HL-60/S4 treated with phorbol 12-myristate 13-acetate at 8.2 ng/mL for 4 days and 3 days (cell line): ENCODE measurements around the gene AFAP1.

Experiments used
- in situ Hi-C: fragments of 300-500 bp; cut with MboI; formaldehyde crosslinking; loops from 2 replicates; pipeline ENCODE4 v1.15.0; 2022; ENCODE audit warnings: low sequenced_read_pairs

Gene AFAP1

GRCh38 chr4:7826176-7826908 is 113.3 kb downstream of the AFAP1 start:
- in situ Hi-C loops: no loop called here

DNA sequence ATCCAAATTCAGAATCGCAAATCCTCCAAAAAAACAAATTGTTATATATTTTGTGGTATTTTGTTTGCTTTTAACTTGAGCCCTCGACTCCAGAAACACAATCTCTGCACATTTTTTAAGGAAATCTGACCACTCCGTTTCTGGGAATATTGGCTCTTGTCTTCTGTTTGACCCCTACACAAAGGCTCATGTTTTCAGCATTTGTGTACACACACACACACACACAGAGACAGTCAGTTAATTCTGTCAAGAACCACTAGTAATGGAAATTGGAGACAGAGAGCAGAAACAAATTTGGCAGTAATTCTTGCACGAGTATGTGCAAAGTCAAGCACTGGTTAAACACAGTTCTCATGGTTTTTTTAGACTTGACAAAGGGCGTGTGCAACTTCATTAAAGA is 115.4 kb downstream of the AFAP1 start:
- in situ Hi-C loops: no loop called here

DNA sequence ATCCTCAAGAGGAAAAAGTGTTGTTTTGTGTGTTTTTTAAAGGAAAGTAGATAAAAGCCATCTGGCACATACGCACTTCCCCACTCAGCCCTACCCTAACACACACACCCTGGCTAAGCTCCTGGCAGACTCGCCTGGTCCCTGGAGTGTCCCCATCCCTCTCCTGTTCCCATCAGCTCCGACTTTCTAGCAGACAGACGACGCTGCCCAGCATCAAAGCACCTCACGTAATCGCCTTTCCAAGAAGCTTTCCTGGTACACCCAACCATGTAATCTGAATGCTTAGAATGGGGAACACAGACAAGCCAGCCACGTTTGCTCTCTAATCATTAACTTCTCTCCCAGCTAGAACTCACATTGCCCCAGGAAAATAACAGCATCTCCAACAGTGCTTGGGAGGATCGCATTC is 116.2 kb downstream of the AFAP1 start:
- in situ Hi-C loops: no loop called here

- in situ Hi-C loops: no loop called here
Observed at GRCh38 chr4:7822877-7823276, 116.8 kb downstream of the AFAP1 start.

DNA sequence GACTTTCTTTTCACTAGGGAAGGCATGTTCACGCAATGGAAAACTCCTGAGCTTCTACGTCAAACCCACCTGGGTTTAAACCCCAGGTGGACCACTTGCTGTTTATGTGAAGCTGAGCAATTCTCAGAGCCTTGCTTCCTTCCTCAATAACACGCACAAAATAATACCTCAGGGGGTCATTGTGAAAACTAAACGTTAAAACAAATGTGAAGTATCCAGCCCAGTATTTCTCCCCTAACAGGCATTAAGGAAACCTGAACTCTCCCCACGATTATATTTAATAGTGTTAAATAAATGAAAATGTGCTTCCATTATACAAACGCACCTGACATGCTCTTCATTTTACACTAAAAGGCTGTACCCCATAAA is 117.5 kb downstream of the AFAP1 start:
- in situ Hi-C loops: no loop called here

GRCh38 chr4:7821245-7822136 is 118.2 kb downstream of the AFAP1 start:
- in situ Hi-C loops: no loop called here

DNA sequence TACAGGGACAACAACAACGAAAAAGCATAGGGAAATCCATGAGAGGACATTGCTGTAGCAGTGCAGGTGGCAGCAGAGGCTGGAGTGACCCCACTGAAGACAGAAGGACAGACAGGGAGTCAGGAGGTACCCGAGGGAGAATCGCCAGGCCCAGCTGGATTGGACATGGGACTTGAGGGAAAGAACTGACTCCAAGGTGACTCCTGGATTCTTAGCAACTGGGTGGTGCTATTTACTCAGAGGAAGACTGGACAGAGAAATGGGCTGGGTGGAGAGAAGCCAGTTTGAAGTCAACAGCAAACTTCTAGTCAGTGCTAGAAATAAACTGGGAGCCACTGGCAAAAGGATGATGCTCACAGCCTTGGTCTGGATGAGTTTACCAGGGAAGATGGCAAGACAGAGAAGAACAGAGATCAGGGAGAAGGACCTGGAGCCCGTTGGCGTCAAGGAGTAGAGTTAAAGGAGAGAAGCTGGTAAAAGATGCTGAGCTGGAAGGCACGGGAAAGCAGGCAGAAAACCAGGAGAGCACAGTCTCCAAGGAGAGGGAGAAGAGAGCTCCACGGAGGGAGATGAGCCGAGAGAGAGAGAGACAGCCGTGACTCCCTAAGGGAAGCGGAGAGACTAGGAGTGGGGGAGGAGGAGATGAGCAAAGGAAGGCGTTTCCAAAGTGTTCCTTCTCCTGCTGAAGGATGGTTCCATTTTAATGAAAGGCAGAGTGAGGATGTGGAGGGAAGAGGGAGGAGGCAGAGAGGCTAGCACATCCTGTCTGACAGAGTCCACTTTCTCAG is 119.4 kb downstream of the AFAP1 start:
- in situ Hi-C loops: no loop called here

GRCh38 chr4:7819446-7819845 is 120.2 kb downstream of the AFAP1 start:
- in situ Hi-C loops: no loop called here

GRCh38 chr4:7818399-7818911 is 121.2 kb downstream of the AFAP1 start:
- in situ Hi-C loops: no loop called here

- in situ Hi-C loops: no loop called here
Observed at GRCh38 chr4:7817877-7818398, 121.7 kb downstream of the AFAP1 start.

DNA sequence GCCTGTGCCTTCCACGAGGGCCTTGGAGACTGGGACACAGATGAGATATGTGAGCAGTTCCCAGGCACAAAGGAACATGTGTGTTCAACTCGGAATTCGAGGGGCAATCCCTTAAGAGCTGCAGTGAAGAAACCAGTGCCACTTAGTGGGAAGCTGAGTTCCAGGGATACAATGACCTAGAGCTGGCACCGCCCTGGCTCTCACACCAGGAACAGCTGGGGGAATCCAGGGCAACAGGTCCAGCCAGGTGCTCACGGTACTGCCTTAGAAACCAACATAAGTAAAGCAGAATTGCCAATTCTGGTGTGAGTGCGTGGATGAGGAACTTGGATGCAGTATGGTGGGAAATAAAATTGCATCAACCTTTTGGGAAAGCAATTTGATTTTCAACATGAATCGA is 122.9 kb downstream of the AFAP1 start:
- in situ Hi-C loops: no loop called here

DNA sequence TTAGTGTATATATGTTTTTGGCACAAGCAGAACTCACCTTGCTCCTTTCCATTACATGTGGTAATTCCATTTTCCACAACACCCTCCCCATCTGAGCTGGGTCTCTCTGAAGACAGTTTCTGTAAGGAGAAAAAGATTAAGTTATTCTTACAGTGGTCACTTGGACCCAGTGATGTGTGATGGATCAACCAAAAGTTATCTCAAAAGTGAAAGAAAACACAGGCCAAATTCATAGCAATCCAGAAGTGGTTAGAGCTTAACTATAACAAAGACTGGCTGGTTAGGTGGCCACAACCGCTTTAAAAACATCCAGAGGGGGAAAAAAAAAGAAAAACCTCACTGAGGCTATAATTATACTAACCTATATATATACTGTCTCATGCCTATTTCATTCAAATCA is 123.7 kb downstream of the AFAP1 start:
- in situ Hi-C loops: no loop called here

GRCh38 chr4:7815562-7815961 is 124.1 kb downstream of the AFAP1 start:
- in situ Hi-C loops: no loop called here

DNA sequence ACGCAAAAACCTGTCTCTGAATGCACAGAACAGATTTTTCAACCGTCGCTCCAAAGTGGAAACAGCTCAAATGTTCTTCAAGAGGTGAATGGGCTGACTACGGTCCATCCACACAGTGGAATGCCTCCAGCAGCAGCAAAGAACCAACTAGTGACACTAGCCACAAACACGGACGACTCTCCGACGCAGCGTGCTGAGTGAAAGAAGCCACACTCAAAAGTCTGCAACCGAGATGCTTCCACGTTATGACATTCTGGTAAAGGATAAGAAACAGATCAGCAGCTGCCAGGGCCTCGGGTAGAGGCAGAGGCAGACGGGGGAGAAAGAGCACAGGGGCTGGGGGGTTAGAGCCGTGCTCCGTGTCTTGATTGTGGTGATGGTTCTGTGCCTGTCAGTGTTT is 125.2 kb downstream of the AFAP1 start:
- in situ Hi-C loops: no loop called here

GRCh38 chr4:7813674-7814073 is 126.0 kb downstream of the AFAP1 start:
- in situ Hi-C loops: no loop called here

- in situ Hi-C loops: no loop called here
Observed at GRCh38 chr4:7812921-7813320, 126.7 kb downstream of the AFAP1 start.

DNA sequence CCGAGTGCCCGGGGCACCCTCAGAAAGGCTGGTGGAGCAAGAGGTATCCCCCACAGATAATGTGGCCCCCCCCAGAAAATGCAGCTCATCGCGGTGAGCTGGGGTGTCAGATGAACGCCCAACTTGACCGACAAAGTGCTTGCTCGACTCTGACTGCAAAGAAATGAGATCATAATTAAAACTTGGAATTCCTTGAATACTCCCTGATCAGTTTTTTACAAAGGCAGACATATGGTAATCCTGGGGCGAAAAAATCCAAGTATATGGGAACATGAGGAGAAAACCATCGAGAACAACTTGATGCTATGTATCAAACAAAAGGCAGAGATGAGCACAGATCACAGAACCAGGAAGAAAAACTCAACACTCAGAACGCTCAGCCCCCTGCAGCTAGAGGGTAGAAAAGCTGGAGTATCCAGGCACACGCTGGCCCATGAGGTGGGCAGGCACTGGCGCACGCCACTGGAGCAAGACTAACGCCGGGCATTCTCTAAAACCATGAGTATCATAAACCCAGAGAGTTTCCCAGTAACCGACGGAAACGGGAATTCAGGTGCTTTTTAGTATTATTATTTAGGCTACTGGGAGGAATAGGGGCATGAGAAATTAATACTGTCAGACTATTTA is 127.3 kb downstream of the AFAP1 start:
- in situ Hi-C loops: no loop called here

DNA sequence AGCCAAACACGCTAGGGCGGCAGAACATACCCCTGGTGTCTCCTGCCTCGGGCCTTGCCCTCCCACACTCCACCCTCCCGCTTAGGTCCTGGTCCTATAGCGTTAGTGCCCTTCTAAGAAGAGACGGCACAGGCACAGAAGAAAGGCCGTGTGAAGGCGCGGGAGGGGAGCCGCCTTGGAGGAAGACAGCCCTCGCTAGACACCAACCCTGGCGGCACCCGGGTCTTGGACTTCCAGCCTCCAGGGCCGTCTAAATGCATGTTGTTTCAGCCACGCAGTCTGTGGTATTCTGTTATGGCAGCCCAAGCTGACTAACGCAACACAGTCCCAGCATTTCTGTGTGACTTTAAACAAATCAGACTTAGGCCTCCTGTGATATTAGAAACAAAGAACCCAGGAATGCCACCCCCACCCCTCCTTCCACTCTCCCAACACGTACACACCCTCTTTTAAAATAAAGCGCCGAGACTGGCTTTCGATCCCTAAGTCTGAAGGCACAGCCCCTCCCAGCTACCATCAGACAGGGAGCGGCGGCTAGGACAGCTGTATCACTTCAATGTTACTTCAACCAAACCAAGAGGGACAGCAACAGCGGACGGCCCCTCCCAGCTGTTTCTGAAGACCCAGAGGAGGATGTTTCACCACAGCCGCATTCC is 128.0 kb downstream of the AFAP1 start:
- in situ Hi-C loops: no loop called here

- in situ Hi-C loops: no loop called here
Observed at GRCh38 chr4:7810783-7811535, 128.7 kb downstream of the AFAP1 start.
